Regular cardiac myocyte (primary cell): ENCODE measurements around the gene BTAF1. TPM values are rescaled to one million over a fixed set of nuclear protein-coding genes. Genes with fewer than 3 reads are reported as not detected.

ENCODE experiments used
- total RNA-seq: library from RNA; depleted of rRNA; stranded (reverse); fragments of >200 nt; gene quantifications from 2 replicates; pipeline ENCODE4 v1.2.3, GENCODE V29; 2014

BTAF1 gene
- total RNA-seq: 43.5 and 60.9 TPM in 2 replicates

DNA sequence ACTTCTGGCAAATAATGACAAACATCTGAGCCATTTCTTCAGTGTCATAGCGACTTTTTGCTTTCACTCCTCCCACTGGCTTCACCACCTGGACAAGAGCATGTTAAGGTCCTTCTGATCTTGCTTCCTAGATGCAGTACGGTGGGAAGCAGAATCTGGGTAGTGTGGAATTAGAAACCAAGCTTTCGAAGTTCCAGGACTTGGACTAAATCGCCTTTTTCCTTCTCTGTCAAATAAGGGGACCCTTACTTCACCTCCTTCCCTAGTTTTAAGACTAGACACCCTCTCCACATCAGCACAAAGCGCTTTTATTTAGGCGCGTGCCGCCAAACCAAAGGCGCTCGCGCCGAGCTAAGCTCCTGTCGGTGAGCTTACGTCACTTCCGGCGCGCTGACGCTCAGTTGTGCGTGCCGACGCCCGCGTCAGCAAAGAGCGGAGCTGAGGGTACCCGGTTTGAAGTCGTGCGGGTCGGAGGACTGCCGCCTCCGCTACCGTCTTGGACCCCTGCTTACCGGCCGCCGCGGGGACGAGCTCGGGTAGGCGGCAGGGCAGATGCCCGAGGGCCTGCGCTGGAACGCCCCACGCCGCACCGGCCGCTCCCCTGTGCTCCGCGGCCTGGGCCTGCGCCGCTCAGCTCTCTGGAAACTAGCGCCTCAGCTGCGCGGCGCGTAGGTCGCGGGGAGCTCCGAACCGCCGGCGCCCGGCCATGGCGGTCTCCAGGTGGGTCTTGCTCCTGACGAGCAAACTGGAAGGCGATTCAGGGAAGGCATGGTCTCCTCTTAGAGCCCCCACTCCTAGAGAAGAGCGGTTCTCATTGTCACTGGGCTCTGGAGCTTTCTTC lies at the start of gene BTAF1:
Gene BTAF1, plus strand, starts transcription at position 400 of the 841 bp plus-strand sequence. Its CDS starts 307 bp downstream, at position 707.

DNA sequence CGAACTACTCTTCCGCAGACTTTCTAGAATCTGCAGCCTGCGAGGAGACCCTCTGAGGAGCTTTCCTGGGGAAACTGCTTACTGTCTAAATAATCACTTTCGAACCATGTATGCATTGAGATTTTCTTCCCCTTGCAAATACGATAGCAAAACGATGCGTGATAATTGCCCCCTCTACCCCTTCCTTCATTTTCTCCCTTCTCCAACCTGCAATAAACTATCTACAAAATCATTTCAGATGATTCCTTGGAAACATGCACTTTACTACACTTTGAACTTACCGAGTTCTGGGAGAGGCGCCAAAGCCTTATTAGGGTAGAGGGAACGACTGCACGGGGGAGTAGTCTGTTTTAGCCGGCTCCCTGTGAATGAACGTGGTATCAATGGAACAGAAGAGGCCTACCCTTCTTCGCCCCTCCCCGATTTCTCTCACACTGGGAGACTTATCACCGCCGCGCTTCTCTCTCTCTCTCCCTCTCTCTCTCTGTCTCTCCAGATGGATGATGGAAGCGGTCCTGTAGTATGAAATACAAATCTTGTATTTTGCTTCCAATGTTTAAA lies 14.4 kb upstream of the BTAF1 start, which contains the start of gene FGFBP3:
Gene FGFBP3, minus strand, starts transcription at position 370 of the 561 bp plus-strand sequence. CDS start 517 bp downstream, outside the sequence.

Other genes starting within 250 kb of the BTAF1 start
- gene TNKS2, start 125.3 kb upstream of the BTAF1 start, total RNA-seq: 52.0 and 56.1 TPM in 2 replicates
- 0.56 and 0.77 TPM in 2 replicates for gene FGFBP3, start 14.3 kb upstream of the BTAF1 start, total RNA-seq